ENCODE data around the gene HRG.

- TF ChIP-seq CTCF (IDR thresholded peaks at IDR 0.05) (no peak), POLR2AphosphoS5 (IDR thresholded peaks at IDR 0.05) (no peak), EP300 (IDR thresholded peaks at IDR 0.05) (no peak), POLR2A (IDR thresholded peaks at IDR 0.05) (no peak)
Measured at GRCh38 chr3:186679151-186679550, 13.3 kb downstream of the HRG start.
